ENCODE results near the gene DCDC2C. TPM values are rescaled to one million over a fixed set of nuclear protein-coding genes. Genes with fewer than 3 reads are reported as not detected.

Gene DCDC2C
- total and polyA plus RNA-seq, 2 of the 4 experiments (the other 2 are of a cell fraction) = not detected

DNA sequence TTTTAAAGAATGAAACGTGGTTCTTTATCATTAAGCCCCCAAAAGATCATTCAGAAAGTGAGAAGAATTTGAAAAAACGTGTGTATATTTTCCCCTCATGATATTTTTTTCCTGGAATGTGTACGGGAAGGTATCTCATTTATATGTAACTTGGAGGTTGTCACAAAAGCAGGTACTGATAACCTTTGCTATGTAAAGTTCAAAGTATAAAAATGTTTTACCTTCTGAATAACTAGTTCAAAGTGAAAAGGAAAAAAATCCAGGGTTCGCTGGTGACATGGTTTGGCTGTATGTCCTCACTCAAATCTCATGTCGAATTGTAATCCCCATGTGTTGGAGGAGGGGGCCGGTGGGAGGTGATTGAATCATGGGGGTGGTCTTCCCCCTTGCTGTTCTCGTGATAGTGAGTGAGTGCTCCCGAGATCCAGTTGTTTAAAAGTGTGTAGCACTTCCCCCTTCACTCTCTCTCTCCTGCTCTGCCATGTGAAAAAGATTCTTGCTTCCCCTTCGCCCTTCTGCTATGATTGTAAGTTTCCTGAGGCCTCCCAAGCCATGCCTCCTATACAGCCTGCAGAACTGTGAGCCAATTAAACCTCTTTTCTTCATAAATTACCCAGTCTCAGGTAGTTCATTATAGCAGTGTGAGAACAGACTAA lies 144.2 kb downstream of the DCDC2C start:
- DNase-seq = no peak
- no peak overlapping the region for H2BK20ac ChIP-seq (ENCODE audit: low read depth, low read length)
- H2BK5ac ChIP-seq (ENCODE audit: low read depth, low read length, poor library complexity, severe bottlenecking) = no peak overlapping the region
- H3K4me1 ChIP-seq (ENCODE audit: control insufficient read depth, insufficient read depth, low read length) = no peaks in the 10 kb centered on the region
- H2BK120ac ChIP-seq (ENCODE audit: low read depth, low read length) = no peak overlapping the region
- H2AK5ac ChIP-seq (ENCODE audit: low read depth, low read length) = no peak overlapping the region
- no peaks in the 10 kb centered on the region for H3K79me1 ChIP-seq (ENCODE audit: low read depth in 1 of 2, low read length in 2 of 2)
- no peak overlapping the region for H3K56ac ChIP-seq (ENCODE audit: extremely low read depth, insufficient read depth, low read length)
- no peak overlapping the region for H2AFZ ChIP-seq (replicated peaks; ENCODE audit: low read length, poor library complexity)
- CTCF ChIA-PET = no interaction called here
- H4K8ac ChIP-seq (ENCODE audit: low read depth in 2 of 2, low read length in 2 of 2) = no peak overlapping the region
- WGBS, 2 experiments (ENCODE audit: extremely low coverage in 2 of 2, insufficient read length in 1 of 2) = no CpG with 5 or more reads among the region's 9 CpGs
- no peaks in the 10 kb centered on the region for H3K9me3 ChIP-seq (ENCODE audit: control insufficient read depth, insufficient read depth, low read length)
- no peak overlapping the region for H3K14ac ChIP-seq (replicated peaks; ENCODE audit: low read depth, low read length)
- H3K9me1 ChIP-seq (ENCODE audit: insufficient read depth, low read length) = no peaks in the 10 kb centered on the region
- H3K18ac ChIP-seq (ENCODE audit: low read depth, low read length) = no peak overlapping the region
- intact Hi-C loops (cut with micrococcal nuclease) = no loop called here
- no peak overlapping the region for H3K4me2 ChIP-seq (ENCODE audit: low read depth, low read length)
- no peak overlapping the region for H3K4ac ChIP-seq (ENCODE audit: low read depth, low read length)
- ATAC-seq (ENCODE audit: low read depth) = no peak
- H2AK9ac ChIP-seq (replicated peaks; ENCODE audit: low read depth, low read length, poor library complexity) = no peak overlapping the region
- POLR2A ChIA-PET (ENCODE audit: unreplicated experiment) = no interaction called here
- no peak overlapping the region for H3K9ac ChIP-seq (ENCODE audit: low read depth, low read length)
- H3K27me3 ChIP-seq (ENCODE audit: control insufficient read depth, insufficient read depth, low read length) = no peaks in the 10 kb centered on the region
- in situ Hi-C loops (cut with MboI; ENCODE audit: low sequenced_read_pairs) = no loop called here
- no TSS peak for BruUV-seq (replicated peaks)
- no peak overlapping the region for H3K23ac ChIP-seq (ENCODE audit: low read depth, low read length)
- H4K20me1 ChIP-seq (ENCODE audit: insufficient read depth, low read length) = no peaks in the 10 kb centered on the region
- H2BK15ac ChIP-seq (ENCODE audit: low read depth, low read length) = no peak overlapping the region
- no peak overlapping the region for H4K5ac ChIP-seq (ENCODE audit: low read depth, low read length)
- no peak overlapping the region for H3K27ac ChIP-seq (ENCODE audit: insufficient read depth, low read length)
- H3K36me3 ChIP-seq (ENCODE audit: control insufficient read depth, insufficient read depth, low read length) = no peaks in the 10 kb centered on the region
- no peak overlapping the region for H3K4me3 ChIP-seq (ENCODE audit: insufficient read depth, low read depth, low read length)
- dilution Hi-C loops (cut with HindIII; ENCODE audit: low sequenced_read_pairs, unreplicated experiment) = no loop called here
- TF ChIP-seq CHD1 (IDR thresholded peaks at IDR 0.05; ENCODE audit: low read depth, low read length) (no peak), MAZ (IDR thresholded peaks at IDR 0.05; ENCODE audit: borderline replicate concordance, low read depth, low read length) (no peak), SMC3 (IDR thresholded peaks at IDR 0.05; ENCODE audit: low read depth, low read length) (no peak), RAD21 (IDR thresholded peaks at IDR 0.05; ENCODE audit: low read length) (no peak), RFX5 (IDR thresholded peaks at IDR 0.05; ENCODE audit: low read depth, low read length) (no peak), NFE2L2 (IDR thresholded peaks at IDR 0.05; ENCODE audit: low read depth, low read length) (no peak), BHLHE40 (IDR thresholded peaks at IDR 0.05; ENCODE audit: low read depth, low read length) (no peak), MXI1 (IDR thresholded peaks at IDR 0.05; ENCODE audit: borderline replicate concordance, low read depth, low read length) (no peak), POLR2A (IDR thresholded peaks at IDR 0.05; ENCODE audit: low read depth, low read length) (no peak)
- TF ChIP-seq, protein P1, sequence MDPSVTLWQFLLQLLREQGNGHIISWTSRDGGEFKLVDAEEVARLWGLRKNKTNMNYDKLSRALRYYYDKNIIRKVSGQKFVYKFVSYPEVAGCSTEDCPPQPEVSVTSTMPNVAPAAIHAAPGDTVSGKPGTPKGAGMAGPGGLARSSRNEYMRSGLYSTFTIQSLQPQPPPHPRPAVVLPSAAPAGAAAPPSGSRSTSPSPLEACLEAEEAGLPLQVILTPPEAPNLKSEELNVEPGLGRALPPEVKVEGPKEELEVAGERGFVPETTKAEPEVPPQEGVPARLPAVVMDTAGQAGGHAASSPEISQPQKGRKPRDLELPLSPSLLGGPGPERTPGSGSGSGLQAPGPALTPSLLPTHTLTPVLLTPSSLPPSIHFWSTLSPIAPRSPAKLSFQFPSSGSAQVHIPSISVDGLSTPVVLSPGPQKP (IDR thresholded peaks at IDR 0.05; ENCODE audit: borderline replicate concordance, low read depth, low read length) = no peak
- no peak overlapping the region for H4K91ac ChIP-seq (ENCODE audit: insufficient read depth, low read depth, low read length)
